GM12865 (cell line): ENCODE data around the gene NHEJ1.
A peak's percentile ranks its signal among the peaks of the same experiment; 100 is the strongest.

ENCODE experiments used
- DNase-seq: peaks from one replicate; pipeline ENCODE4 v3.0.0; 2010; ENCODE audit warnings: low read depth
- H3K4me3 ChIP-seq: 2 replicates; pipeline ENCODE4 v1.5.1; 2011; ENCODE audit warnings: mild to moderate bottlenecking, low read depth, low read length, control low read depth
- CTCF ChIP-seq: IDR thresholded peaks from 2 replicates; pipeline ENCODE4 v1.5.1; 2011; ENCODE audit warnings: low read length, control low read depth, low read depth, inconsistent platforms; ENCODE audit not compliant: insufficient read depth; ENCODE audit errors: missing control alignments

The NHEJ1 gene

GRCh38 chr2:219104107-219105035, 56.2 kb downstream of the NHEJ1 start:
- peak; percentile 92 for TF ChIP-seq CTCF
- DNase-seq: peak; percentile 60
- H3K4me3 ChIP-seq: no peak overlapping the region

- no peak for DNase-seq
- no peak for TF ChIP-seq CTCF
- H3K4me3 ChIP-seq: no peak overlapping the region
These were observed 61.3 kb downstream of the NHEJ1 start for GRCh38 chr2:219099329-219099728.

DNA sequence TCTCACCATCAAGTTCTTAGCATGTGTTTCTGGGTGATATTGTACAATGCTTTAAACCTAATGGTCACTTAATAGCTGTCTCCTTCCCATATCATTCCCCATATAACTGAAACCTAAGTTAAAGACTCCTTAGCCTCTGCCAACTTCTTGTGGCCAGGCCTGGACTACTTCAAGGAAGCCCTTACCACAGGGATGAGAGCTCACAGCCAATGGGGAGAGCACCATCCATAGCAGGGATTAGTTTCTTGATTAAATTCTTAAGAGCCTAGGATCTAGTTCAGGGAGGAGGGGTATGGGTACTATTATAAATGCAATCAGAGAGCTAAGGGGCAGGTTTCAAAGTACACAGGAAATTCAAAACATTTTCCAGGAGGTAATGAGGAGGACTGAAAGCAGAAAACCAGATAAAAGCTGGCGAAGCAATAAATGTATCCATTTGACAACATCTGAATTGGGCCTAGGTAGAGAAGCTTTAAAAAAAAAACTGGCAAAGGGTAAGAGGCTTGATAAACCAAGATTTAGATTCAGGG, 65.1 kb downstream of the NHEJ1 start:
- H3K4me3 ChIP-seq: no peak overlapping the region
- no peak for DNase-seq
- TF ChIP-seq CTCF: no peak

DNA sequence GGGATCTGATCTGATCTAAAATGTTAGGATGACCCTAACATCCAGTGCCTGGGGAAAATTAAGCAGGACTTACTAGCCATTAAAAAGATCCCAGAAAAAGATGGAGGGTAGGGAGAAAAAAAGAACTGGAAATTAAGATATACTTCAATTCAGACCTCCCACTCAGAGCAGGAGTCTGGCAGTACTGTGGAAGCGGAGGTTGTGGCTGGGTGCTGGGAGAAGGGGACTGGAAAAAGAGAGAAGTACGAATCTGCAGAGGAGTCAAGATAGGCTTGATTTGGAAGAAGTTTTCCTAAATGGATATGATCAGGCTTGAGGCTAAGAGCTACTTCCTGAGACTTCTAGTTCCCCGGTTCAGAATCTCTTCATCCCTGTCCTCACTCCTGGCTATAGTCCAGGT, 66.4 kb downstream of the NHEJ1 start:
- no peak for DNase-seq
- H3K4me3 ChIP-seq: no peak overlapping the region
- TF ChIP-seq CTCF: no peak

DNA sequence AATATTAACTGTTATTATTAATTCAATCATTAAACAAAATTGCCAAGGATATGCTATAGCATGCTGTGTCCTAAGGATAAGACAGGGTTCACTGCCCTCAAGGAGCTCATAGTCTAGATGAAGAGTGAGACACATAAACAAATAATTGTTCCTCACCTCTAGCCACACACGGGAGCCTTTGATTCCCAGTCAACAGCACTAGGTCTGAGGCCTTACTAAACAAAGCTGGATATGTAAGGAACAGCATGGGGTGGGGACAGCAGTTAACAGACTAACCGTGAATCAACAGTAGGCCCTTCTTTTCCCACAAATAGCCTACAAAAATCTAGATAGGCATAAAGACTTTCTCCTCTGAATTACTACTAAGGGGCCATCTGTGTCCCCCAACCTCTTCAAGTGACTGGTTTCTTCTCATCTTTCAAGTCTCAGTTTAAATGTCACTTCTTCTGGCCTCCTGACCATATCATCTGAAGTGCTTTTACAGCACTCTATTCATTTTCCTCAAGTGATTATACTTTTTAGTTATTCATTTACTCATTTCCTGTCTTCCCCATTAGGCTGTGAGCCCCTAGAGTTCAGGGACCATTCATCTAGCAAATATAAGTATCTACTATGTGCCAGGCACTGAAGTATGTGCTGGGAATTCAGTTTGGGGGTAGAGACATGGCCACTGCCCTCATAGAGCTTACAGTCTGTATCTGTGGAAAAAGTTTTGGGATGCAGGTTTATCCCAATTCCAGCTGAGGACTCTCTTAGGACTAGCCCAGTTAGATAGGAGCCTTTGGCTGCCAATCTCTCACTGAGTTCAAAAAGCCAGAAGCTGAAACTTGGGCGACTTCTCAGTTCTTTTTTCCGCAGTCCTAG, 69.9 kb downstream of the NHEJ1 start:
- H3K4me3 ChIP-seq: no peak overlapping the region
- no peak for DNase-seq
- TF ChIP-seq CTCF: no peak

GRCh38 chr2:219089330-219089729, 71.3 kb downstream of the NHEJ1 start:
- no peak for DNase-seq
- no peak overlapping the region for H3K4me3 ChIP-seq
- no peak for TF ChIP-seq CTCF
